GM21447 (cell line): ENCODE measurements around the gene LRRC45.

Source experiments
- ATAC-seq: cut with Tn5 transposase; IDR thresholded peaks from one replicate; pipeline ENCODE4 v1.9.1; 2021; ENCODE audit not compliant: unreplicated experiment

LRRC45 gene

GRCh38 chr17:82061047-82061925, 38.2 kb downstream of the LRRC45 start:
- no peak for ATAC-seq

GRCh38 chr17:82062076-82062983, 39.2 kb downstream of the LRRC45 start:
- ATAC-seq, result no peak

- ATAC-seq, result no peak
These were observed 39.9 kb downstream of the LRRC45 start for GRCh38 chr17:82062984-82063368.

GRCh38 chr17:82063424-82064415, 40.6 kb downstream of the LRRC45 start:
- ATAC-seq, result no peak

- ATAC-seq, result no peak
These were observed 41.5 kb downstream of the LRRC45 start for GRCh38 chr17:82064433-82065192.

- ATAC-seq, result no peak
These were observed 42.1 kb downstream of the LRRC45 start for GRCh38 chr17:82065193-82065637.

GRCh38 chr17:82065638-82066303, 42.7 kb downstream of the LRRC45 start, which contains the start of gene DUS1L:
Gene DUS1L, minus strand, starts transcription at chr17:82065804. Its CDS starts 745 bp downstream, at chr17:82065059.
- ATAC-seq, result no peak

GRCh38 chr17:82070611-82071010, 47.5 kb downstream of the LRRC45 start:
- ATAC-seq, result no peak

- ATAC-seq, result no peak
These were observed 49.7 kb downstream of the LRRC45 start for GRCh38 chr17:82072827-82073226.

GRCh38 chr17:82073446-82073845, 50.3 kb downstream of the LRRC45 start:
- ATAC-seq, result no peak

GRCh38 chr17:82076018-82076784, 53.1 kb downstream of the LRRC45 start:
- ATAC-seq, result no peak

- no peak for ATAC-seq
These were observed 53.9 kb downstream of the LRRC45 start for GRCh38 chr17:82076785-82077591.

- ATAC-seq, result no peak
These were observed 54.7 kb downstream of the LRRC45 start for GRCh38 chr17:82077617-82078358.

GRCh38 chr17:82078433-82078832, 55.3 kb downstream of the LRRC45 start:
- ATAC-seq, result no peak

GRCh38 chr17:82079001-82079677, 56.0 kb downstream of the LRRC45 start:
- ATAC-seq, result no peak

- ATAC-seq, result no peak
These were observed 57.1 kb downstream of the LRRC45 start for GRCh38 chr17:82080048-82080788.
